RPMI7951 (cell line): ENCODE results near the gene HIGD1C. TPM values are rescaled to one million over a fixed set of nuclear protein-coding genes. Genes with fewer than 3 reads are reported as not detected.

ENCODE experiments used
- DNase-seq: peaks from one replicate; pipeline ENCODE4 v3.0.0-alpha.2; 2012; ENCODE audit warnings: low read depth
- total RNA-seq: library from RNA; depleted of rRNA; stranded (reverse); fragments of >200 nt; shearing (Covaris generic); gene quantifications from 2 replicates; pipeline ENCODE4 v1.2.3, GENCODE V29; 2014; rRNA removed

Gene HIGD1C
- total RNA-seq, 1 experiment from 2014 or later = not detected

GRCh38 chr12:51018956-51019355 is 66.6 kb downstream of the HIGD1C start:
- DNase-seq = no peak

- DNase-seq = no peak
Measured at GRCh38 chr12:51019927-51020326, 67.6 kb downstream of the HIGD1C start.

Other genes with a start within 250 kb of the HIGD1C start
- gene ATF1, start 188.4 kb upstream of the HIGD1C start, total RNA-seq = 19.8 and 24.6 TPM in 2 replicates
- gene TMPRSS12, start 109.6 kb upstream of the HIGD1C start, total RNA-seq = not detected in 2 replicates
- 19.2 and 28.8 TPM in 2 replicates for gene SLC11A2, start 73.8 kb downstream of the HIGD1C start, total RNA-seq
- 26.0 and 28.3 TPM in 2 replicates for gene LETMD1, start 95.8 kb downstream of the HIGD1C start, total RNA-seq
- gene CSRNP2, start 131.1 kb downstream of the HIGD1C start, total RNA-seq = 9.4 and 10.0 TPM in 2 replicates
- gene TFCP2, start 220.6 kb downstream of the HIGD1C start, total RNA-seq = 6.2 and 8.4 TPM in 2 replicates